Activated T-helper 1 cell treated with Interleukin-2 at 50 U/mL for 16 hours (primary cell): ENCODE measurements around the gene TPGS1.

Experiments
- DNase-seq: peaks from one replicate; pipeline ENCODE4 v3.0.0-alpha.2; 2020; ENCODE audit warnings: low read depth

The TPGS1 gene, protein sequence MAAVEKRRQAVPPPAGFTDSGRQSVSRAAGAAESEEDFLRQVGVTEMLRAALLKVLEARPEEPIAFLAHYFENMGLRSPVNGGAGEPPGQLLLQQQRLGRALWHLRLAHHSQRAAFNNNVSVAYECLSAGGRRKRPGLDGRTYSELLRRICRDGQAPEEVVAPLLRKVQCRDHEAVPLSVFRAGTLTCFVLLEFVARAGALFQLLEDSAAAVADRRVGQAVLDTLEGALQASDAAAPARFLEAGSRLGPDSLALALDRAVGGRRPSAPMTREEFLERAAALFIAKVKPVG

DNA sequence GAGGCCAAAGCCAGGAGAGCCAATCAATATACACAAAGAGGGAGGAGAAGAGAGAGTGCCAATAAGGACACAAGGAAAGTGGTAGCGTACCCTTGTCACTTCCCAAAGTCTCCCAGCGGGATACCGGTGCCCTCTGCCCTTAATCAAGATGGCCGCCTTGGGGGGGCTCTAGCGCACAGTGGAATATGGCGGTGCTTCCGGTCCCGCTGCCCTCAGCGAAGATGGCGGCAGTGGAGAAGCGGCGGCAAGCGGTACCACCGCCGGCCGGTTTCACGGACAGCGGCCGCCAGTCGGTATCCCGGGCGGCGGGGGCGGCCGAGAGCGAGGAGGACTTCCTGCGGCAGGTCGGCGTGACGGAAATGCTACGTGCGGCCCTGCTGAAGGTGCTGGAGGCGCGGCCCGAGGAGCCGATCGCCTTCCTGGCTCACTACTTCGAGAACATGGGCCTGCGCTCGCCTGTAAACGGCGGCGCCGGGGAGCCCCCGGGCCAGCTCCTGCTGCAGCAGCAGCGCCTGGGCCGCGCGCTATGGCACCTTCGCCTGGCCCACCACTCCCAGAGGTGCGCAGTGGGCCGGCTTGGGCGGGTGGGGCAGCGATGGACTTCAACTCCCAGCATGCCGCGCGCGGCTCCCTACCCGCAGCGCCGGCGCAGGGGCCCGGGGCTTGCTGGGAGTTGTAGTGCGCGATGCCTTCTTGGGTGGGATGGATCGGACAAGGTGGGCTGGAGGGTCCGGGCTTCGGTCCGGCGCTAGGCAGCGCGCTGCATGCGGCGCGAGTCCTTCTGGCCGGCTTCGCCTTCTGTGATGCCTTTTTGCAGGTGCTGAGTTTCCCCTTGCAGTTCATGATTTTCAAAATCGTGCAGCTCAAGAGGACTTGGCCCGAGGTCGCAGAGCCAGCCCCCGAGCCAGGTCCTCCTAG lies at the start of gene TPGS1:
TPGS1 (plus strand) TSS at position 212 of the 918 bp plus-strand sequence; CDS start at position 222, 10 bp downstream.
- DNase-seq = peak; percentile 78

DNA sequence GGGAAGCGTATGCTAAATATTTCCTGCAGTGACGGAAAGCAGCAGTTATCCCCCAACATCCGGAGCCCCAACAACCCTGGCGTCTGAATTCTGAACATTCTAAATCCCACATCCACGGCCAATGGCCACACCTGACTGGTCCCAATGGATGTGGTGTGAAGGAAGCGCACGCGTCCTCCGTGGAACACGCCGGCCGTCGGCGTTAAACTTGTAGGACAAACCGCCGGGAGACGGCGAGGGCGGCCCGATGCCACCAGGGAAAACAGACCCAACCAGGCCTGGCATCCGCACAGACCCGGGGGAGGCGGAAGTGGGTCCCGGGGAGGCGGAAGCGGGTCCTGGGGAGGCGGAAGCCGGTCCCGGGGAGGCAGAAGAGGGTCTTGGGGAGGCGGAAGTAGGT lies 49.7 kb upstream of the TPGS1 start:
- DNase-seq = no peak

DNA sequence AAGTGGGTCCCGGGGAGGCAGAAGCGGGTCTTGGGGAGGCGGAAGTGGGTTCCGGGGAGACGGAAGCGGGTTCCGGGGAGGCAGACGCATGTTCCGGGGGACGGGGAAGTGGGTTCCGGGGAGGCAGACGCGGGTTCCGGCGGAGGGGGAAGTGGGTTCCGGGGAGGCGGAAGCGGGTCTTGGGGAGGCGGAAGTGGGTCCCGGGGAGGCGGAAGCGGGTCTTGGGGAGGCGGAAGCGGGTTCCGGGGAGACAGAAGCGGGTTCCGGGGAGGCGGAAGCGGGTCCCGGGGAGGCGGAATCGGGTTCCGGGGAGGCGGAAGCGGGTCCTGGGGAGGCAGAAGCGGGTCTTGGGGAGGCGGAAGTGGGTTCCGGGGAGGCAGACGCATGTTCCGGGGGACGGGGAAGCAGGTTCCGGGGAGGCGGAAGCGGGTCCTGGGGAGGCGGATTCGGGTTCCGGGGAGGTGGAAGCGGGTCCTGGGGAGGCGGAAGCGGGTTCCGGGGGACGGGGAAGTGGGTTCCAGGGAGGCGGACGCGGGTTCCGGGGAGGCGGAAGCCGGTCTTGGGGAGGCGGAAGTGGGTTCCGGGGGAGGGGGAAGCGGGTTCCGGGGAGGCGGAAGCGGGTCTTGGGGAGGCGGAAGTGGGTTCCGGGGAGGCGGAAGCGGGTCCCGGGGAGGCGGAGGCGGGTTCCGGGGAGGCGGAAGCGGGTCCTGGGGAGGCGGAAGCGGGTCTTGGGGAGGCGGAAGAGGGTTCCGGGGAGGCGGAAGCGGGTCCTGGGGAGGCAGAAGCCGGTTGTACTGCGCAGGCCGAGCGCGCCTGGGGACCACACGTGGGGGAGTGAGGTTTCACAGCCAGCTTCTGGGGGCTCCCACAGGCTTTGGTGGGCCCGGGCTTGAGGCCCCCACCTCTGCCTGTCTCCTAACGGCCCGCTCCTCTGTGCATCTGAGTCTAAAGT lies 48.9 kb upstream of the TPGS1 start:
- no peak for DNase-seq

DNA sequence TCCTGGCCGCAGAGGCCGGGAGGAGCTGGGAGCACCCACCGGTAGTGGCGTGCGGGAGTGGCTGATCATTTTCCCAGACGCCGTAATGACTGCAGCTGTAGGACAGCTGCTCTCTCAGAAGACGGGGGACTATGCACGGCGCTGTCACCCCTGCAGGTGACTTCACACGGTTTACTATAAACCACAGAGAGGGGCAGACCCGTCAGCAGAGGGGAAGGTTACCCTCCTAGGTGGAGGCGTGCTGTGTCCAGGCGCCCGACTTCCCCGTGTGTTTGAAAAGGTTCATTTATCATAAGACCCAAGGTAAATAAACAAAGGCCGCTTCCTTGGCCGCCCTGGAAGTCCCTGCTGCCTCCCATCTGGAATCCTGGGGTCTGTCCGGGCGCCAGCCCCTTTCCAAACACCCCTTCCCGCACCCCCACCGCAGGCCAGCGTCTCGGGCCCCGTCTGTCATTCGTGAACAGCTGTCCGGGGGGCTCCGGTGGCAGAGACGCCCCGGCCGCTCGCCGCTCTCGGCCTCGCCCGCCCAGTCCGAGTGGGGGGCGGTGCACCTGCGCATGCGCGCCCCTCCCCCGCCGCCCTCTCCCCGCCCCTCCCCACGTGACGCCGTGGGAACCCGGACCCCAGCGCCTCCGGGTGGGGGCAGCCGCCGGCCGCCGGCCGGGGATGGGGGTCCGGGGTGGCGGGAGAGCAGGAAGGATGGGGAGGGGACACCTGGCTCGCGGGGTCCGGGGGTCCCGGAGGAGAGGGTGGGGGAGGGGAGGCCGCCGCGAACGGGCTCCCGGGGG lies 47.4 kb upstream of the TPGS1 start:
- DNase-seq = peak; percentile 13

DNA sequence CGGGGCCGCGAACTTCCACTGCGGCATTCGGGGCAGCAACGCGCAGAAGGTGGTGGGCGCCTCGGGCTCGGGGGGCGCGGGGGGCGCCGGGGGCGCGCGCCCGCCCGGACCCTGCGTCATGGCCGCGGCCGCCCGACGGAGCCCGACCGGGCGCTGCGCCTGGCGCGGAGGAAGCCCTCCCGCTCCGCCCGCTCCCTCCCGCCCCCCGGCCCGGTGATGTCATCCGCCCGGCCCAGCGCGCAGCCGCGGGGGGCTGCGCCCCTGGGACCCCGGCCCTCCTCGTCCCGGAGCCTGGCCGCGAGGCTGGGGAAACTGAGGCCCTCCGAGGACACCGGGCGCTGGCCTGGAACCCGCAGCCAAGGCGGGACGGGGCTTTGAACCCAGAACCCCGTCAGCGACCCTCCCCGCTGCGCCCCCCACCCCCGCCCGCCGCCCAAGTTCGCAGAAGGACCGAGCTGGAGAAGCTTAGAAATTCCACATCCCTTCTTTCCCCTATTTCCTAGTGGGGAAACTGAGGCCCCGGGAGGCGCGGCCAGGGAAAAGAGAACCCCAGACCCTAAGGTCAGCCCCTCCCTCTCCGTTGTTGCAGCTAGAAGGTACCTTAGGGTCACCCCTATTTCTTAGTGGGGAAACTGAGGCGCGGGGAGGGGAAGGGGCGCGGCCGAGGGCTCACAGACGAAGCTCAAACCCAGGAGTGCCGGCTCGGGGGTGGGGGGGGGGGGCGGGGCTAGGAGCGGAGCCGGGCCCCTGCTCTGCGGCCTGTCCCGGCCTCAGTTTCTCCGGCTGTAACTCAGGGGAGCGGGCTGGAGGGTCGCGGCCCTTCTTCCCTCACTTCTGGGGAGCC lies 46.2 kb upstream of the TPGS1 start, which contains the start of gene SHC2:
SHC2 (minus strand) TSS at position 157 of the 844 bp plus-strand sequence; CDS start at position 120, 37 bp downstream.
- DNase-seq = no peak

DNA sequence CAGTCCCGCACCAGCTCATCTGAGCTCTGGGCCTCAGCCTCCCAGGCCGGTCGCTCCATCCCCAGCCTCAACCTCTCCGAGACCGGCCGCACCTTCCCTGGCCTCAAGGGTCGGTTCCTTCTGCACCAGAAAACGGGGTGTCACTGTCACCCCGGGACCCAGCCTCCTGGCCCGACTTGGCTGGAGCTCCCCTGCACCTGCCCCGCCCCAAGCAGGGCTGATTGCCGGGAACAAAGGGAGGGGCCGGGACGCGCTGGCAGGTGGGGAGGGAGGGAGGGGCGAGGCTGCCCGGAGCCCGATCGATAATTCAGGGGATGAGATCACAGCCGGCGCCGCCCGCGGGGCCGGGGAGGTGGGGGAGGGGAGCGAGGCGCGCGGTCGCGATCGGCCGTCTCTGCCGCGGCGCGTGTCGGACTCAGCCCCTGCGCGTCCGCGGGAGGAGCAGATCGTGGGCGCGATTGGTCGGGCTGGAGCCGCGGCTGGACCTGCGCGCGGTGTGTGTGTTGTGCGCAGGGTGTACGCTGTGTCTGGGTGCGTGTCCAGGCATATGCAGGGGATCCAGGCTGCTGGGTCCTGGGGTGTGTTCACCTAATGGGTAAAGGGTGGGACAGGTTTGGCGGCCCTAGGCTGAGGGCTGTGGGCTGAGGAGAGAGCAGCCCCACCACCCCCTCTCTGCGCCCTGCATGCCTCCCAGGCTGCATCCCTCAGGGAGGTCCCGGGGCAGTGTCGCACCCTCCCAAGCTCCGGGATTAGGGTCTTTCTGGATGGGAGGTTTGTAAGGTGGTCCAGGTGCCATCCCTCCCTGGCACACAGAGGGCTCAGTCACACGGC lies 45.4 kb upstream of the TPGS1 start:
- DNase-seq = no peak

DNA sequence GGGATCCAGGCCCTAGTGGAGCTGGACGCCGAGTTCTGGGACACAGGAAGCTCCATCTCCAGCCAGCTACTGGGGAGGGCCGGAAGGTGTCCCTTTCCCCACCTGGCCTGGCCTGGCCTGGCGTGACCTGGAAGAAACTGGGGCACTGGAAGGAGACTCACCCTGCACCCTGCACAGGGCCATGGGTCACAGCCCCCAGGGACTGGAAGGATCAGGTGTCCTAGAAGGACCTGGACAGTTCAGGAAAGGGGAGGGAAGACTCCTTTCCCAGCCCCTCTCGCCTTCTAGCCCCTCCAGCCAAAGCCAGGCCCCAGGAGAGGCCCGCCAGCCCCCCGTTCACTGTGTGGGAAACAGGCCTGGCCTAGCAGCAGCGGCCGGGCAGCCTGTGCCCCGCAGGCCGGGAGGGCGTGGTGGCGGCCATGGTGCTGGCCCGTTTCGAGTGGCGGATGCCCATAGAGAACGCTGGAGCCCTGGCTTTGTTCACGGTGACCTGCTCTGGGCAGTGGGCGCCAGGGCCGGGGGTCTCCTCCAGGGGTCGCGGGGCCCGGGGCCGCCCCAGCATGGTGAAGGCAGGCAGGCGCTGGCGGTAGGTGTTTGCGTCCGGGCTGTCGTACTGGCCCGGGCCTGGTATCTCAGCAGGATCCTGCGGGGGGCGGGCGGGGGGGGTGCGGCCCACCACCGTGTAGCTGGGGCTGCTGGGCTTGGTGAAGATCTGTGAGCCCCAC lies 43.7 kb upstream of the TPGS1 start:
- no peak for DNase-seq

DNA sequence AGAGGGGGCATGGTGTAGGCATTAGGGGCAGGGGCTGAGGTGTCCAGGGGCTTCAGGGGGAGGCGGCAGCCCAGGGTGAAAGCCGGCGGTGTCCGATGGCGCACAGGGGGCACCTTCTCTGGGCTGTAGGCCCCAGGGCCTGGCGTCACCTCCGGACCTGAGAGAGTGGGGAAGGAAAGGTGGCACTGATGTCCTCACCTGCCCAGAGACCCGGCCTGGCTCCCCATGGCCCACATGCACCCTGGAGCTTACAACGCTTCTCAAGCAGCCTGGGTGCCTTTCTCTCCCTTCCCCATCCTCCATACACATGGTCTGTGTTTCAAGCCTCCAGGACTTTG lies 43.1 kb upstream of the TPGS1 start:
- no peak for DNase-seq

DNA sequence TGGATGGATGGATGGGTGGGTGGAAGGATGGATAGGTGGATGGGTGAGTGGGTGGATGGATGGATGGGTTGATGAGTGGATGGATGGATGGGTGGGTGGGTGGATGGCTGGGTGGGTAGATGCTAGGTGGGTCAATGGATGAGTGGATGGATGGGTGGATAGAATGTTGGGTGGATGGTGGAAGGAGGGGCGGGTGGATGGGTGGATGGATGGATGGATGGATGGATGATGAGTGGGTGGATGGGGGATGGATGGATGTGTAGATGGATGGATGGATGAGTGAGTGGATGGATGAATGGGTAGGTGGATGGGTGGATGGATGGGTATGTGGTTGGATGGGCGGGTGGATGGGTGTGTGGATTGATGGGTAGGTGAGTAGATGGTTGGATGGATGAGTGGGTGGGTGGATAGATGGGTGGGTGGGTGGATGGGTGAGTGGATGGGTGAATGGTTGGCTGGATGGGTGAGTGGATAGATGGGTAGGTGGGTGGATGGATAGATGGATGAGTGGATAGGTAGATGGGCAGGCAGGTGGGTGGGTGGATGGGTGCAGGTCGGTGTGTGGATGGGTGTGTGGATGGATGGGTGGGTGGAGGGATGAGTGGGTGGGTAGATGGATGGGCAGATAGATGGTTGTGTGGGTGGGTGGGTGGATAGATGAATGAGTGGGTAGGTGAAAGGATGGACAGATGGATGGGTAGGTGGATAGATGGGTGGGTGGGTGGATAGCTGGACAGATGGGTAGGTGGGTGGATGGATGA lies 42.1 kb upstream of the TPGS1 start:
- DNase-seq = no peak

DNA sequence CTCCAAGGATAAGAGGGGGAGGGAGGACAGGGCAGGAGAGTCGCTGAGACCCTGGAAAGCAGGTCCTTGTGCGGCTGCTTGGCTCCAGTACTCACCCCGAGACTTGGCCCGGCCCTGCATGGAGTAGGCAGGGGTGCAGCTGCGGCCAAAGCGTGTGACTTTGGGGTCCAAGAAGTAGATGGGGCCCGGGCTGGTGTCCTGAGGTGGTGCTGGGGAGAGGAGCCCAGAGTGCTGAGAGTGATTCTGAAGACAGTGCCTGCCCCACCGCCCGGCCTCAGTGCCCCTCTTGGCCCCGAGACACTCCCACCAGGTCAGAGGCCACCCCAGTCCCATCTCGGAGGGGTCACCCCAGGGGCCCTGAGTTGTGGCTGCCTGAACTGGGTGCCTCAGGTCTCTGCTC lies 39.7 kb upstream of the TPGS1 start:
- no peak for DNase-seq

DNA sequence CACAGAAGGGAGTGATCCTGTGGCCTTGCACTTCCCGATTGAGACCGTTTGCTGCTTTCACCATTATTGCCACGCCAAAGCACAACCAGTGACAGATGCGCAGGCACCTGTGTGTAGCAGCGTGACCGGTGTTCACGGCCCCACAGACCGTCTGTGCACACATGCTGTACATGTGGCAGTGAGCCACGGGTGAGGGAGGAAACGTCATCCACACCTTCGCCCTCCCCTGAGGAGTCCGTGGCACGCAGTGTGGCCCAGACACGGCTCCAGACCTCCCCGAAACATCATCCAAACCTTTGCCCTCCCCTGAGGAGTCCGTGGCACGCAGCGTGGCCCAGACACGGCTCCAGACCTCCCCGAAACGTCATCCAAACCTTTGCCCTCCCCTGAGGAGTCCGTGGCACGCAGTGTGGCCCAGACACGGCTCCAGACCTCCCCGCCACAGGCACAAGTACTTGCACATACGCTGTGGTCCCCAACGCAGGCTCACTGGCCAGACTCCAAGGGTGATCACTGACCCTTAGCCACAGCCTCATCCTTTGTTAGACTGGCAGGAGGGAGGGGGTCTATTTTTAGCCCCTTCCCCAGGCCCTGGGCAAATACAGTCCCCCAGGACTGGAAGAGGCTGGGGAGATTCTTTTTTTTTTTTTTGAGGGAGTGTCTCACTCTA lies 38.6 kb upstream of the TPGS1 start:
- no peak for DNase-seq

DNA sequence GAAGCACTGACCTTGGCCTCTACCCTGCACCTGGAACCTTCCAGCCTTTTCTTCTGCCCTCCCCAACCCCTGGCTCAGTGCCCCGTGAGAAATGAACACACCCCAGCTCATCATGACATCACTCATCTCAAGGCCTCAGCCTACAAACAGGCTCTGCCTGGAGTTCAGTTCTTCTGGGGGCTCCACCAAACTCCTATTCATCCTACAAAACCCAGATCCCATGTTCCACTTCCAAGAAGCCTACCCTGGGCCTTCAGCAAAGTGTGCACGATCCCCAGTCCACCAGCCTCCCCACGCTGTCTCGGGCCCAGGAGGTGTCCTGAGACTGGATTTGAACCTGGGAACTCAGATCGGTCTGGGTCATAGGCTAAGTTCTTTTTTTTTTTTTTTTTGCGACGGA lies 37.5 kb upstream of the TPGS1 start:
- no peak for DNase-seq

DNA sequence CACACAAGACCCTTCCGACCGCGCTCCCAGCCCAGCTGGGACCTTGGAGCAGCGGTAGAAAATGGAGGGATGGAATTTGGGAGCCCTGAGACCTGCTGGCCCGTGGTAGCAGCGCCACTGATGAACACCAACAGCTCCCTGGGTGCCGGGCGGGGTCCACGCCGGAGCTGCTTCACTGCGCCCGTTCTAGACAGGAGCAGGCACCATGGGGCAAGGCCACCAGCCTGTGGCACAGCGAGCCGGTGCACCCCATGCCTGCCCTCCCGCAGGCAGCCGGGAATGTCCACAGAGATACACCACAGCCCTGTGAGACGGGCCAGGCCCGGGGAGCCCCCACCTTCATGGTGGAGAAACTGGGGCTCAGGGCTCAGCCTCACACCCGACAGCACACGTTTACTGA lies 36.6 kb upstream of the TPGS1 start:
- DNase-seq = no peak

DNA sequence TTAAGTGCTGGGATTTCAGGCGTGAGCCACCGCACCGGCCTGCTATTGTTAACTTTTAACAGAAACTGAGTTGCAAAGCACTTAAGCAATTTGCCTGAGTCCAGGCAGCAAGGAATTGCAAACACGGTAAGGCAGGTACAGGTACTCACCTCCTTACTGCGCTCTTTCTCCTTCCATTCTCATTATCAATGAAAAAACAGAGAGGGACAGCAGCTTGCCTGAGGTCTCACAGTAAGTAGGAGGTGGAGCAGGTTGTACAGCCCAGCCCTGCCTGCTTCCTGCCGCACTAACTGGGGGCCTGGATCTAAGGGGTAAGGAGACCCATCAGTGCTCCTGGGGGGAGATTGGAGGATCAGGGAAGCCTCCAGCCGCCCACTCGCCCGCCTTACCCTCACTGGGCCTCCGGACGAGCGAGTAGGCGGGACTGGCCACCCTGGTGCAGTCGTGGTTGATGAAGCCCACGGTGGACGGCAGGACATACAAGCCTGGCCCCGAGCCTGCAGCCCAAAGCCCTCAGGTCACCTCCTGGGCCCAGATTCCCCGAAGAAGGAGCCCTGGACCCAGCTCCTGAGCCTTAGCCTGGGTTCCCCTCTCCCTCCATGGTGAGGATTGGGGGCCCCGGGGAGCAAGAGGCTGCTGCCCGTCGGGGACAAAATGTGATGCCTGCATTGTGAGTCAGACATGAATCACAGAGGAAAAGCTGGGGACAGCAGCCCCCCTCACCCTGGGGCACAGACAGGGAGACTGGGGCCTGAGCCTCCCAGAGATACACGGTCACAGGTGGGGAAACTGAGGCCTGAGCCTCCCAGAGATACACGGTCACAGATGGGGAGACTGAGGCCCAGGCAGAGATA lies 35.1 kb upstream of the TPGS1 start:
- DNase-seq = no peak

DNA sequence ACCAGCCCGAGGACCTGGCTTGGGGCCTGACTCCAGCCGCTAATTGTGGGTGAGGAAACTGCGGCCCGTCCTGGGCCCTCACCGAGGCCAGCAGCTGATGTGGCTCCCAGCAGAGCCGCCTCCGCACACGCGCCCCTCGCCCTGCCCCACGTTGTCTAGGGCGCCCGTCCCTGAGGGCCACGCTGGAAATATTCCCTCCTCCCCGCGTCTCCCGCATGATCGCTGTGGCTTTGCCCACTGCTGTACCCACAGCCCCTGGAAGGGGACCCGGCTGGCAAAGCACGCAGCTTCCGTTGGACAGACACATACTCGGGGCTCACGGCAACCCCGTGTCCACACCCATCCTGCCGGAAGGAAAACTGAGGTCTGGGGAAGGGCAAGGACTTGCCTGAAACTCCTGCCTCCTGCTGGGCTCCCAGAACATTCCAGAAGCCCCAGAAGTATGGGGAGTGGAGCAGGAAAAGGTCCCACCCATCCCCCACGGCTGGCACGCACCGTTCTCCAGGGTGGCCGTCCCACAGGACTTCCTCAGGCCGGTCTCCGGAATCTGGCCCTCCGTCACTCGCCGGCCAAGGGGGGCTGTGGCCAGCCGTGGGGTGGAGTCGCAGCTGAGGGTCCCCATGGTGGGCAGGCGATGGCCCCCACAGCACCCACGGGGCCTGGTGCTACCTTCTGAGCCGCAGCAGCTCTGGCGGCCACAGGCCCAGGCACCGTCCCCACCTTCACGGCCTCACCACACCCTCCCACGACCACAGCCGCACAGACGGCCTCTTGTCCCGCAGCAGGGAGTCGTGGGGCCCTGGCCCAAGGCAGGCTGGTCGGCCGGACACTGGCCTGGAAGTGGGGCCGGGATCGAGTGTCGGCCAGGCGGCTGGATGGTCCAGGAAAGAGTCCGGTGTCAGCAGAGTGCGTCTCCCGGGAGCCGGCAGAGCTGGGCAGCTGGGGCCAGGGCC lies 32.9 kb upstream of the TPGS1 start:
- DNase-seq = no peak
